Mucosa of stomach (tissue), 1 donor: ENCODE measurements around the gene CFAP99.
"Not testable (repeated sequence)": the region's sequence is repeated elsewhere in the genome, so short reads cannot be mapped to it uniquely, and the experiment has no call there.

Source experiments
- H3K27me3 ChIP-seq: one replicate; pipeline ENCODE4 v1.7.0; 2013; ENCODE audit warnings: mild to moderate bottlenecking, low read length; ENCODE audit not compliant: control insufficient read depth, insufficient read depth
- H3K36me3 ChIP-seq: one replicate; pipeline ENCODE4 v1.7.0; 2013; ENCODE audit warnings: low read length; ENCODE audit not compliant: control insufficient read depth, insufficient read depth
- H3K4me1 ChIP-seq: one replicate; pipeline ENCODE4 v1.7.0; 2013; ENCODE audit warnings: mild to moderate bottlenecking, low read length; ENCODE audit not compliant: control insufficient read depth, insufficient read depth
- H3K4me3 ChIP-seq: one replicate; pipeline ENCODE4 v1.7.0; 2013; ENCODE audit warnings: low read length
- H3K9ac ChIP-seq: one replicate; pipeline ENCODE4 v1.7.0; 2013; ENCODE audit warnings: mild to moderate bottlenecking, low read length, moderate library complexity
- H3K9me3 ChIP-seq: one replicate; pipeline ENCODE4 v1.7.0; 2013; ENCODE audit warnings: mild to moderate bottlenecking, low read length, moderate library complexity; ENCODE audit not compliant: control insufficient read depth
- donor health status: Pancreatic carcinoma.

CFAP99 gene

DNA sequence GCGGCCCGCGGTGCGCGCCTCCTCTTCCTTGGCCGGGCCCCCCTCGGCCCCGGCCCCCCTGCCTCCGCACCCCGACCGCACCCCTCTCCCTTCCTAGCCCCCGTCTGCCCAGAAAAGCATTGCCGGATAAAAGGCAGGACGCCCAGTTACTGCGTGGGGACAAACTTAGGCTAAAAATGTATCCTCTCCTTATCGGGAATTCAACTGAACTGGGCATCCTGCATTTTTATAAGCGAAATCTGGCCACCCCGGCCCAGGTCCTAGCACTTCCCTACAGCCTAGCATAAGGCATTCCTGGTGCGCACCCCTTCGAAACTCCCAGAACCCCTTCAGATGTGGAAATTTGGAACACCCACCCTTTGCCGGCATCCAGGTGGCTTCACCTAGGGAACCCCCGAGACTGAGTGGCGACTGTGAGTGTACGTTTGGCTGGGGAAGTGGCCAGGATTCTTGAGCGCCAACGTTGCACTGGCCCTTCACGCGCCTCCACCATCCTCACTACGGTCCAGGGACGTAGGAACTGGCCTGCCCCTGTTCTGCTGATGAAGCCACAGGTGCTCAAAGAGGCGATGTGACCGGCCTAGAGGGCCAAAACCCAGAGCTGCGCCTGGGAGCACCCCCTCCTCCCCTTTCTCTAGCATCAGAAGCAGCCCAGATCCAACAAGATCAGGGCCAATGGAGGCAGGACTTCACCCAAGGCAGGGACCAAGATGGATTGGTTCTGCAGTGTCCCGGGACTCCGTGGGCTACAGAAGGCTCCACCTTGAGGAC lies 44.4 kb downstream of the CFAP99 start:
- no peaks in the 10 kb centered on the region for H3K36me3 ChIP-seq
- peak overlapping the region; percentile 22 for H3K9ac ChIP-seq
- H3K9me3 ChIP-seq = no peaks in the 10 kb centered on the region
- peaks cover 3% of the 10 kb centered on the region for H3K27me3 ChIP-seq
- H3K4me3 ChIP-seq = no peak overlapping the region
- H3K4me1 ChIP-seq = peaks cover 14% of the 10 kb centered on the region

DNA sequence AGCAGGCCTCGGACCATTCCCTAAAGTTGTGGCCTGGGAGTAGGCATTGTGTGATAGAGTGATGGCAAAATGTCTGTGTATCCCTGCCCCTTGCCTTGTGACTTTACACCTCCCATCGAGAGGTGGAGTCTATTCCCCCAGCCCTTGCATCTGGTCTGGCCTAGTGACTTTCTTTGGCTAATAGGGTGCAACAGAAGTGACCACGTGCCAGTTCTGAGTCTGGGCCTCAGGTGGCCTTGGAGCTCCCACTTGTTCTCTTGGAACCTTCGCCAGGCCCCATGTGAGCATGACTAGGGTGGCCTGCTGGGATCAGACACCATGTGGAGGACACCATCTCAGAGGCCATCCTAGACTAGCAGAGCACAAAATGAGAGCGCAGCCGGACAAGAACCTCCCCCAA lies 46.3 kb downstream of the CFAP99 start:
- Histone ChIP-seq H3K4me3 (no peak overlapping the region), H3K27me3 (no peaks in the 10 kb centered on the region), H3K36me3 (no peaks in the 10 kb centered on the region), H3K4me1 (peaks cover 9% of the 10 kb centered on the region), H3K9ac (no peak overlapping the region), H3K9me3 (no peaks in the 10 kb centered on the region)

DNA sequence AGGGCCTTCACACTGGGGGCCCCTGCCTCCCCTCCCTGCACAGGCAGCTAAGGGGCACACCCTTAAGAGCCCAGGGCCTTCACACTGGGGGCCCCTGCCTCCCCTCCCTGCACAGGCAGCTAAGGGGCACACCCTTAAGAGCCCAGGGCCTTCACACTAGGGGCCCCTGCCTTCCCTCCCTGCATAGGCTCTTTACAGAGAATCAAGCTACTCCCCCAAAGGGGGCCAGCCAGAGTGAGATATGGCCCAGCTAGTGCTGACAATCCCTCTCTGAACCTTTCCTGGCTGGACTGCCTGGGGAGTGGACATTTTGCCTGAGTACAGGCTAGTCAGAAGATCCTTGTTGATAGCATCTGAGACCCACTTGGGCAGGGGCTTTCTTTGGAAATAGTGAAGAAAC lies 46.8 kb downstream of the CFAP99 start:
- H3K4me1 ChIP-seq, H3K4me3 ChIP-seq, H3K9me3 ChIP-seq, H3K27me3 ChIP-seq, H3K9ac ChIP-seq, H3K36me3 ChIP-seq: not testable (repeated sequence)

DNA sequence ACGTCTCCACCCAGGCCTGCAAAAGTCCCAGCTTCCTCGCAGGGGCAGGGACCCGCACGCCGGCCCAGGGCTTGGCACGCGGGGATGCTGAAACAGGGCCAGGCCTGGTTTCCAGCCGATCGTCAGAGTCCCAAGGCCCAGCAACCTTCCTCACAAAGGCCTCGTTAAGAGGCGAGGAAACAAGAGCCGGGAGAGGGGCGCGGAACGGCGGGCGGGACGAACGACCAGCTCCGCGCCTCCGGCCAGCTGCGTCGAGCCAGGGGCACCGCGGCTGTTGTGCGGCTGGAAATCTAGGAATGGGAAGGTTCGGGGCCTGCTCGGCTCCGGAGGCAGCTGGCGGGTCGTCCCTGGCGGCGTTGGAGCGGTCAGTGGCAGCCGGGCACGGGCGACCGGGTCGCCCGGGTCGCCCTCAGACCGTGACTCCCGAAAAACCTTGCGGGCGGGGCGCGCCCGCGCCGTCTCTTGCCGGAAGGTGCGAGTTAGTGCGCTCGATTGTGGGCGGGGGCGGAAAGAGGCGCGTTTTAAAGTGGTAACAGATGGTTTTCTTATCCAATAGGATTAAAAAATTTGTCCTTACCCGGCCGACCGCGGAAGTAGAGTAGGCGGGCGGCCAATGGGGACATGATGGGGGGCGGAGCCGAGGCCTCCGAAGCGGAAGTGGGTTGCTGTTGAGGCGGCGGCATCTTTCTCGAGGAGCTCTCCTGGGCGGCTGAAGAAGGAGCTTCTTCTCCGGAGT lies 49.9 kb downstream of the CFAP99 start, which contains the start of gene RNF4:
RNF4 (plus strand) TSS at position 651 of the 736 bp plus-strand sequence. CDS start 21,388 bp downstream, outside the sequence.
- no peaks in the 10 kb centered on the region for H3K9me3 ChIP-seq
- H3K9ac ChIP-seq = peak within 1 kb of the TSS; percentile 97
- no peaks in the 10 kb centered on the region for H3K27me3 ChIP-seq
- H3K4me3 ChIP-seq = peak within 1 kb of the TSS; percentile 97
- no peaks in the 10 kb centered on the region for H3K36me3 ChIP-seq
- peaks cover 9% of the 10 kb centered on the region for H3K4me1 ChIP-seq

DNA sequence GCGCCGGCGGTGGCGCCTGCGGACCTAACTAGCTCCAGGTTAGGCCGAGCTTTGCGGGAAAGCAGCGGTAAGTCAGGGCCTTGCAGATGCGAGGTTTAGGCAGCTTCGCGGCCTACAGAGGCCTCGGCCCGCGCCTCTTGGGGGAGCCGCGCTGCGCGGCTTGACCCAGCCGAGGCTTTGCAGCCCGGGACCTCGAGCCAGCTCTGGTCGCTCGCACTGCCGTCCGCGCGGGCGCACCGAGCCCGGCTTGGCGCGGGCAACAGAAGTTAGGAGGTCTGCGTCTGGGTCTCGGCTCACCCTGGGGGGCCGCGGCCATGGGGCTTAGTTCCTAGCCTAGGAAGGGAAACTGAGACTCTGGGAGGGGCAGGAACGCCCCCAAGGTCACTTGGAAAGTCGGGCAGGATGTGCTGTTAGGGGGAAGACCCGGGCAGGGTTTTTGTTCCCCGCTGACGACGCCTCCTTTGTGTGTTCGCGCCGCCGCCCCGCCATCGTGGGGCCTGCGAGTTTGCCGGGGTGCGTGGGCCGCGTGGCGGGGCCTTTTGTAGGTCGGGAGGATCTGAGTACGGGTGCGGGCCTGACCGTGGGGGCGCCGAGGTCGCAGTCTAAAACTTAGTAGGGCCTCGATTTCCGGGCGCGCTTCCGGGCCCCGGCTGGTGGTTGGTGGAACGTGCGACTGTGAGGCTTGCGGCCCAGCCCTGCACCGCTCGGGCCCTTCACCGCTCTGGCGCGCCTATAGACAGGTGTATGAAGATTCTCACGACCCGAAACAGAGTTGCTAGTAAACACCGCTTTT lies 50.6 kb downstream of the CFAP99 start:
- H3K4me1 ChIP-seq = peaks cover 9% of the 10 kb centered on the region
- H3K27me3 ChIP-seq = no peaks in the 10 kb centered on the region
- H3K9me3 ChIP-seq = no peaks in the 10 kb centered on the region
- peak overlapping the region; percentile 97 for H3K9ac ChIP-seq
- H3K4me3 ChIP-seq = peak overlapping the region; percentile 97
- H3K36me3 ChIP-seq = no peaks in the 10 kb centered on the region

DNA sequence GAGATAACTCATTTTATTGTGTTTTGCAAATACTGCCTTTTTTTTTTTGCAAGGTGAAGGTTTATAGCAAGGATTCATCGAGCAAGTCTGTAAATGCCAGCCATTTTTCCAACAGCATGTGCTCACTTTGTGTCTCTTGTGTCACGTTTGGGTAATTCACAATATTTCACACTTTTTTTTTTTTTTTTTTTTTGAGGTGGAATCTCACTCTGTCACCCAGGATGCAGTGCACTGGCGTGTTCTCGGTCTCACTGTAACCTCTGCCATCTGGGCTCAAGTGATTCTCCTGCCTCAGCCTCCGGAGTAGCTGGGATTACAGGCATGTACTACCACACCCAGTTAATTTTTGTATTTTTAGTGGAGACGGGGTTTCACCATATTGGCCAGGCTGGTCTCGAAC lies 52.0 kb downstream of the CFAP99 start:
- H3K36me3 ChIP-seq = no peaks in the 10 kb centered on the region
- H3K9me3 ChIP-seq = no peaks in the 10 kb centered on the region
- H3K27me3 ChIP-seq = no peaks in the 10 kb centered on the region
- H3K4me1 ChIP-seq = peaks cover 12% of the 10 kb centered on the region
- H3K9ac ChIP-seq = no peak overlapping the region
- no peak overlapping the region for H3K4me3 ChIP-seq

DNA sequence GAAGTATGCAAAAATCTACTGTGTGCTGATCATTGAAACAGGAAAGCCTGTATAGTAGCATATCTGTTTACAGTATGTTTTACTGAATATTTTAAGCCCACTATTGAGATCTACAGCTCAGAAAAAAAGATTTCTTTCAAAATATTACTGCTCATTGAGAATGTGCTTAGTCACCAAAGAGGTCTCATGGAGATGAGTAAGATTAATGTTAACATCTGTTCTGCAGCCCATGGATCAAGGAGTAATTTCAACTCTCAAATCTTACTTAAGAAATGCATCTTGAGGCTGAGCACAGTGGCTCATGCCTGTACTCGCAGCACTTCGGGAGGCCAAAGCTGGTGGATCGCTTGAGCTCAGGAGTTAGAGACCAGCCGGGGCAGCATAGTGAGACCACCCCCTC lies 53.4 kb downstream of the CFAP99 start:
- no peak overlapping the region for H3K9ac ChIP-seq
- peaks cover 13% of the 10 kb centered on the region for H3K4me1 ChIP-seq
- no peaks in the 10 kb centered on the region for H3K36me3 ChIP-seq
- no peak overlapping the region for H3K4me3 ChIP-seq
- no peaks in the 10 kb centered on the region for H3K27me3 ChIP-seq
- H3K9me3 ChIP-seq = no peaks in the 10 kb centered on the region

DNA sequence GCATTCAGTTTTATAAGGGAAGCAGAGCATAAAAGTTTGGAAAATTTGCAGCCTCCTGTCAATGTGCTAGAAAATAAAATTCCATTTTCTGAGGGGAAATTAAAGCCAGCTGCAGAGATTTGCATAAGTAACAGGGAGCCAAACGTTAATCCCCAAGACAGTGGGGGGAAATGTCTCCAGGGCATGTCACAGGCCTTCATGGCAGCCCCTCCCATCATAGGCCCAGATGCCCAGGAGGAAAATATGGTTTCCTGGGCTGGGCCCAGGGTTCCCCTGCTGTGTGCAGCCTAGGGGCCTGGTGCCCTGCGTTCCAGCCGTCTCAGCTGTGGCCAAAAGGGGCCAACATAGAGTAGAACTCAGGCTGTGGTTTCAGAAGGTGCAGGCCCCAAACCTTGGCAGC lies 59.5 kb downstream of the CFAP99 start:
- no peaks in the 10 kb centered on the region for H3K36me3 ChIP-seq
- H3K4me1 ChIP-seq = peaks cover 58% of the 10 kb centered on the region
- H3K9me3 ChIP-seq = no peaks in the 10 kb centered on the region
- no peak overlapping the region for H3K9ac ChIP-seq
- H3K4me3 ChIP-seq = no peak overlapping the region
- H3K27me3 ChIP-seq = no peaks in the 10 kb centered on the region

DNA sequence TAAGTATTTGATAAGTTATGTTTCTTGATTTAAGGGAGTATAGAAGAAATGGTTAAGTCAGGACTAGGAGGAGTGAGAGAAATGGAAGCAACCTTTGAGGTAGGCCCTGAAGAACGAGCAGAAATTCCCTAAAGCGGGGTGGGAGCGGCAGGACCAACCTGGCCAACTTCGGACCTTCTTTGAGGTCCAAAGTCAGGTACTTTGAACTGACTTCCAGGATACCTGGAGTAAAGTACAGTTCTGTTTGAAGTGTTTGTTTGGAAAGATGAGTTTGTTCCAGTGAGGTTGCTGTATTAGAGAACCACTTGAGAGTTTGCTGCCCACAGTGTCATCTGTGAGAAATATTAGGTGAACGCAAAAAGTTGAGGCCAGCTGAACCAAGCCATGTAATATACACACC lies 61.9 kb downstream of the CFAP99 start:
- Histone ChIP-seq H3K27me3 (no peaks in the 10 kb centered on the region), H3K4me1 (peaks cover 77% of the 10 kb centered on the region), H3K9me3 (no peaks in the 10 kb centered on the region), H3K4me3 (no peak overlapping the region), H3K9ac (no peak overlapping the region), H3K36me3 (no peaks in the 10 kb centered on the region)

DNA sequence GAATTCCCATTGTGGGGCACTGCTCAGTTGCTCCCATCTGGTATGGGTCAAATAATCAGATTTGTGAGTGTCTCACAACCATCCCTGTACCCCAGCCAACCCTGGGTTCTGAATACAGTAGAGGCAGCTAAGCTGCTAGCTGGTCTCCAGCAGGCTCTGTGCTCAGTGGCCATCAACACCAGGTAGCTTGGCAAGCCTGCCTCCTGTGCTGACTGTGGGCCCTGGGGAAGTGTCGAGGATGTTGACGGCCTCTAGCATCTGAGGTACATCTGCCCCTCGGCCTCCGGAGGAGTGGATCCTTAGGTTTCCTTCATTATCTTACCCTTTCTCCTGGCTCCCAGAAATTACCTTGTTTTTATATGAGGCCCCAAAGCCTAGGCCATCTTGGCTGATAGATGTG lies 63.4 kb downstream of the CFAP99 start:
- Histone ChIP-seq H3K4me1 (peaks cover 90% of the 10 kb centered on the region), H3K9ac (peak overlapping the region; percentile 45)

DNA sequence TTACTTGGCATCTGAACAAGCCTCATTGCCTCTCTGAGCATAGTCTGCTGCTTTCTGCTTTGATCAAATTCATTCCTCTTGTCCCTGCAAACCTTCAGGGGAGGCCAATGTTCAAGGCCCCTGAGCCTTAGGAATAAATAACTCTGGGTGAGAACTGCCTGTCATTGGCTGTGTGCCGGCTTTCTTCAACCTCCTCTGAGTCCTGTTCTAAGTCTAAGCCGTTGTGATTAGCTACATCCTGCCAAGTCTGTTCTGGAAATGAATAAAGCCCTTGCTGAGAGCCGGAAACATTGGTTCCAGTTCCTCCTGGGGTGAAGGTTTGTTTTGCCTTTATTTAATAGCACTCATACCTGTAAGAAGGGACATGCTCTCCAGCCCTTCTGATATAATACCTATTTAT lies 63.9 kb downstream of the CFAP99 start:
- Histone ChIP-seq H3K9me3 (no peaks in the 10 kb centered on the region), H3K27me3 (no peaks in the 10 kb centered on the region), H3K36me3 (no peaks in the 10 kb centered on the region), H3K4me3 (peak overlapping the region; percentile 6), H3K4me1 (peaks cover 94% of the 10 kb centered on the region), H3K9ac (peak overlapping the region; percentile 45)

More for the DNA sequence above, 63.4 kb downstream of the CFAP99 start:
- H3K36me3 ChIP-seq = no peaks in the 10 kb centered on the region
- H3K27me3 ChIP-seq = no peaks in the 10 kb centered on the region
- H3K9me3 ChIP-seq = no peaks in the 10 kb centered on the region
- peak overlapping the region; percentile 6 for H3K4me3 ChIP-seq

DNA sequence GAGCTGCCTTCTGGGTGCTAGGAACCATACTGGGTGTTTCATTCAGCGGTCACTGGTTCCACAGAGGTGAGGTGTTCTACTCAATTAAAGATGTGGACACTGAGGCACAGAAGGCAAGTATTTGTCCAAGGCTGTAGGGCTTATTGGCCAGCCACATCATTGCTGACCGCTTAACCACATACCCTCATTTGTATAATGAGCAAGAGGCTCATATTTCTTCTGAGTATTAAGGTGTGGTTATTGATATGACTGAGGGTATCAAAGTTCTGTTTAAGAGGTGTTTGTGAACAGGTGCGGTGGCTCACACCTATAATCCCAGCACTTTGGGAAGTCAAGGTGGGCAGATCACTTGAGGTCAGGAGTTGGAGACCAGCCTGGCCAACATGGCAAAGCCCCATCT lies 64.5 kb downstream of the CFAP99 start:
- no peaks in the 10 kb centered on the region for H3K27me3 ChIP-seq
- peak overlapping the region; percentile 45 for H3K9ac ChIP-seq
- H3K4me3 ChIP-seq = no peak overlapping the region
- peaks cover 94% of the 10 kb centered on the region for H3K4me1 ChIP-seq
- H3K36me3 ChIP-seq = no peaks in the 10 kb centered on the region
- no peaks in the 10 kb centered on the region for H3K9me3 ChIP-seq
